ENCODE measurements around the gene FBL.
A peak's percentile ranks its signal among the peaks of the same experiment; 100 is the strongest.
"Not testable (repeated sequence)": the region's sequence is repeated elsewhere in the genome, so short reads cannot be mapped to it uniquely, and the experiment has no call there.

Gene FBL

GRCh38 chr19:39820696-39821095, 25.5 kb downstream of the FBL start:
- DNase-seq, result no peak

DNA sequence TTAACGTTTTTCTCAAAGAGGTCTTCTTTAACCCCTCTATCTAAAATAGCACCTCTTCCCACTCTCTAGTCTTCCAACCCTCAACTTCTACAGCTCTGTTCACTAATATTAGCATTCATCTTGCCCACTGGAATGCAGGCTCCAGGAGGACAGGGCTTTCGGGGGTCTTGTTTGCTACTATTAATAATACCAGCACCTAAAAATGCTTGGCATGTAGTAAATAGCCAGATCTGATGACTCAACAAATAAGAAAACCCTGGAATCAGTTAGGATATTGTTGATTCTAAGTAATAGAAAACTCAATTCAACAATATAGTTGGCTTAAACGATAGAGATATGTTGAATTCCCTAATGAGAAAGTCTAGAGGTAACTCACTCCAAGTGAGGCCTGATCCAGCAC, 26.4 kb downstream of the FBL start:
- no peak for DNase-seq

DNA sequence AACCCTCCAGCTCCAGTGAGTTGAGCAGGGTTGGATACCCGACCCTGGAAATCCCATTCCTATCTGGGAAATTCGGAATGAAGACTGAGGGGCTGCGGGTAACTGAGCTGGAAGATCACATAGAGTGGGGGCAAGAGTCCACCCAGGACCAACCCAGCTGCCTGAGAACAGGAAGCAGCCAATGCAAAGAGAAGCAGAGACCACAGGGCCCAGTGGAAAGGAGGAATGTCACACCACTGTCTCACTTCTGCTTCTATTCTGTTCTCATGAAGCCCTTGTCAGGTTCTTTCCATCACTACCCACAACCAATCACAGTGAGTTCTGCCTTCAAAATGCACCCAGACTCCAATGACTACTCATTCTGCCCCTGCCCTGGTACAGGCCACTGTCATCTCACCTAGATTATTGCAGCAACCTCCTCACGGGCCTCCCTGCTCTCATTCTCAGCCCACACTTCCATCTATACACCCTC, 27.5 kb downstream of the FBL start:
- DNase-seq, result no peak

GRCh38 chr19:39817888-39818561, 28.2 kb downstream of the FBL start:
- DNase-seq, result no peak

- DNase-seq, result no peak
Observed at GRCh38 chr19:39816287-39817048, 29.7 kb downstream of the FBL start.

DNA sequence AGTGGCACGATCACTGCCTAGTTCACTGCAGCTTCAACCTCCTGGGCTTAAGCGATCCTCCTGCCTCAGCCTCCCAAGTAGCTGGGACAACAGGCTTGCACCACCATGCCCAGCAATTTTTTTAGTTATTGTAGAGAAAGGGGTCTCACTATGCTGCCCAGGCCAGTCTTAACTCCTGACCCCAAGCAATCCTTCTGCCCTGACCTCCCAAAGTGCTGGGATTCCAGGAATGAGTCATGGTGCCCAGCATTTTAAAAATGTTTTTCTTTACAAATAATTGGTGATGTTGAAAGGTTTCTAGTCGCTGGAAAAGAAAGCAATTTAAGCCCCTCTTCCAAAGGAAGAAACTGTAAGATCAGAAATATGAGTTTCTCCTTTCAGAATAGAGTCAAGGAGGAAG, 31.6 kb downstream of the FBL start:
- no peak for DNase-seq

DNA sequence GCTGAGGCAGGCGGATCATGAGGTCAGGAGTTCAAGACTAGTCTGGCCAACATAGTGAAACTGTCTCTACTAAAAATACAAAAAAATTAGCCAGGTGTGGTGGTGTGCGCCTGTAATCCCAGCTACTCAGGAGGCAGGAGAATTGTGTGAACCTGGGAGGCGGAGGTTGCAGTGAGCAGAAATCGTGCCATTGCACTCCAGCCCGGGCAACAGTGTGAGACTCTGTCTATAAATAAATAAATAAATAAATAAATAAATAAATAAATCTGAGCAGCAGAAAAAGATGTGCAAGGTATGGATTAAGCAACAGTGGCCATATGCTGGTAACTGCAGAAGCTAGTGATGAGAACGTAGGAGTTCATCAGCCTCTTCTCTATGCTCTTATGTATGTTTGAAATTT, 32.1 kb downstream of the FBL start:
- not testable (repeated sequence) for DNase-seq

DNA sequence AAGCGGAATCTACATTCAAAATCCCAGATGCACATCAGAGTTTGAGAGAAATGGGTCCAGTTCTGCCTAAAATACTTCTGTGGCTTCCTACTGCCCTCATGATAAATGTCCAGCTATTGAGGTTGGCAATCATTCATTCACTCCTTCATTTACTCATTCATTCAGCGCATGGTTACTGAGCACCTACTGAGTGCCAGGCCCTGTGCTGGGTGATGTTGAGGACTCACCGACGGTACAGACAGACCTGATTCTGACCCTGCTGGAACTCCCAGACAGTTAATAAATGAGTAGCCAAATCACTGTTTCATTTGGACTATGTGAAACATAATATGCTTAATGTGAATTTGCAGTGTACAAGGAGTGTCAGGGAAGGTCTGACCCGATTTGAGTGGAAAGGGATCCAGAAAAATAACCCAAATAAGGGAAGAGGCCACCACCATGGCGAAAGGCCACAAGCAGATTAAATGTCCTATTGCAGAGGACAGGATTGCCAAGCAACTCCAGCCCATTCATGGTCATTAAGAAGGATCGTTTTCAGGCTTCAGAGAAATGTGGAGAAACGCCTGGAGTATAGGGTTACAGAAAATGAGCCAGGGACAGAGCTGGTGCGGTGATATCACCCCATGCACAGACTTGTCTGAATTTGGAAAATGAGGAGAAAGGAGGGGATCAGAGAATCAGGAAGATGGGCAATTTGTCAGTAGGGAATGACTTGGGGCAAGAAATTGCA, 32.8 kb downstream of the FBL start:
- no peak for DNase-seq

GRCh38 chr19:39811064-39811463, 35.1 kb downstream of the FBL start:
- DNase-seq, result no peak

GRCh38 chr19:39810424-39810823, 35.8 kb downstream of the FBL start:
- DNase-seq, result peak; percentile 38

GRCh38 chr19:39809368-39809767, 36.8 kb downstream of the FBL start:
- no peak for DNase-seq

GRCh38 chr19:39808688-39809087, 37.5 kb downstream of the FBL start:
- not testable (repeated sequence) for DNase-seq

DNA sequence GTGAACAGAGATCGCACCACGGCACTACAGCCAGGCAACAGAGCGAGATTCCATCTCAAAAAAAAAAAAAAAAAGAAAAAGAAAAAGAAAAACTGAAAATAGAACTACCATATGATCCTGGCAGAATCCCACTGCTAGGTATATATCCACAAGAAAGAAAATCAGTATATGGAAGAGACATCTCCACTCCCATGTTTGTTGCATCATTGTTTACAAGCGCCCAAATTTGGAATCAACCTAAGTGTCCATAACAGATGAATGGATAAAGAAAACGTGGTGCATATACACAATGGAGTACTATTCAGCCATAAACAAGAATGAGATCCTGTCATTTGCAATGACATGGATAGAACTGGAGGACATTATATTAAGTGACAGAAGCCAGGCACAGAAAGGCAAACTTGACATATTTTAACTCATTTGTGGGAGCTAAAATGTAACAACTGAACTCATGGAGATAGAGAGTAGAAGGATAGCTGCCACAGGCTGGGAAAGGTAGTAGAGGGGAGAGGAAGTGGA, 38.3 kb downstream of the FBL start:
- DNase-seq, result no peak

GRCh38 chr19:39805104-39805503, 41.1 kb downstream of the FBL start:
- no peak for DNase-seq

GRCh38 chr19:39802958-39803357, 43.2 kb downstream of the FBL start:
- peak; percentile 56 for DNase-seq

DNA sequence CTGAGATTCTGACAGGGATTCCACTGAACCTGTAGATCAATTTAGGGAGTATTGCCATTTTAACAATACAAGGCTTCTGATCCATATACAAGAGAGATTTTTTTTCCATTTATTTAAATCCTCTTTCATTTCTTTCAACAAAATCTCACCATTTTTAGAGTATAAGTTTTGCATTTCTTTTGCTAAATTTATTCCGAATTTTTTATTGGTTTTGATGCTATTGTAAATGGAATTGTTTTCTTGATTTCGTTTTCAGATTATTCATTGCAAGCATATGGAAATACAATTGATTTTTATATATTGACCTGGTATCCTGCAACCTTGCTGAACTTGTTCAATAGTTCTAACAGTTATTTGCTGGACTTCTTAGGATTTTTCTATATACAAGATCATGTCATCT, 49.1 kb downstream of the FBL start:
- no peak for DNase-seq

DNA sequence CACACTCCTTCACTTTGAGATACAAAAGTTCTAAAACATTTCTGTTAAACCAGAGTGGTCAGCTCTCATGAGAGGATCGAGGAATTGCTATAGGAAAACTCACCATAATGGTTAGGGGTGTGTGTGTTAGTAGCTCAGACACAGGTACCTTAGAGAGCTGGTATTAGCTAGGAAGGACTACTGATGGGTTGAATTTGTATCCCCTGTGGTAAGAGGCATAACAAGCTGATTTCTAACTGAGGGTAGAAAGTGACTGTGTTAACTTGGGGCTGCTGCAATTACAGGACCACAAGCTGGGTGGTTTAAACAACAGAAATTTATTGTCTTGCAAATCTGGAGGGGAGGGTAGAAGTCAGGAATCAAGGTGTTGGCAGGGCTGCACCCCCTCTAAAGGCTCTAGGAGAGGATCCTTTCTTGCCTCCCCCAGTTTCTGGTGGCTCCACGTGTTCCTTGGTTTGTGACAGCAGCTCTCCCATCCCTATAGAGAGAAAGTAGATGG, 50.1 kb downstream of the FBL start:
- no peak for DNase-seq

GRCh38 chr19:39795001-39795400, 51.2 kb downstream of the FBL start:
- DNase-seq, result no peak

DNA sequence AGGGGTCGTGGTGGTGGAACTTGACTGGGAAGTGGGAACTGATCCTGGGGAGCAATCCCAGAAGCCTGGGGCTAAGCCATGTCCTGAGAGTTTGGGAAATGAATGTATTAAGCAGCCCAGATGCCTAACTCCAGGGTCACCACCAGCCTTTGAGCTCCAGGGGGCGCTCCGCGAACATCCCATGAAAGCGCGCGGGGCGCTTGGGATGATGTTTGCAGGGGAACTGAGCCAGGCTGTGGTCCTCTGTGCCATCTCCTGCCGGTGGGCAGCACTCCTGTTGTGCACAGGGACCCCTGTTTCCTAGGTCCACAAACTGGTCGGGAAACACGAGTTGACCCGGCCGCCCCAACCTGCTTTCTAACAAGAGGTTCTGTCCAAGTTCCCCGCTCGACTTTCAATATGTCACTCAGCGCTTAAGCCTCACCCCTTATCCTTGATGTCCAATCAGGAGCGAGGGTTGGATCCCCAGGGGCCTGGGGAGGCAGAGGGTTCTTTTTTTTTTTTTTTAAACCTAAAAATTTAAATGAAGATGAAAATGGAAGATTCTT, 53.1 kb downstream of the FBL start:
- peak; percentile 83 for DNase-seq

GRCh38 chr19:39788244-39788643, 57.9 kb downstream of the FBL start:
- DNase-seq, result no peak

Measured in NCI-H2171 (cell line).